ENCODE data around the gene POLR3E. TPM values are rescaled to one million over a fixed set of nuclear protein-coding genes. Genes with fewer than 3 reads are reported as not detected.

The POLR3E gene
- total RNA-seq, 1 experiment from 2014 or later = 73.5 TPM

DNA sequence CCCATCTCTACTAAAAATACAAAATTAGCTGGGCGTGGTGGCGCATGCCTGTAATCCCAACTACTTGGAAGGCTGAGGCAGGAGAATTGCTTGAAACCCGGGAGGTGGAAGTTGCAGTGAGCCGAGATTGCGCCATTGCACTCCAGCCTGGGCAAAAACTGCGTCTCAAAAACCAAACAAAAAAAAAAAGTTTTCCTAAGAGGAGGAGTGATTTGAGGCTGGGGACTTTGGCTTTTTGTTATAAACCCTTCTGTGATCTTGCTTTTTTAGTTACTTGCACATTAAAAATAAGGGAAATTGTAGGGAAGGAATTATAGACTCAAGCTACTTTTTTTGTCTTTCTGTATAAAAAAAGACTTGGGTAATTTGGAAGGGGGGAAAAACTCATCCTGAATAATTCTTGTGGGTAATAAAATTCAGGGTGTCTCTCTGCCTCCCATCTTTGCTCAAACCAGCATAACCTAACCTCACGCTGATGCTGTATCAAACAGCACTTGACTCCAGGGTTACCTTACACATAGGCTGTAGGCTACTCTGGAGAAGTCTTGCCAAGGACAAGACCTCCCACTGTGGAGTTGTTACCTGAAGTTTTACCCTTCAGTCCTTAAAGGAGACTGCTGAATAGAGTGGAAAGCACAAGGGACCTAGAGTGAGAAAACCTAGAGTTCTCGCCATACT, 78.9 kb downstream of the POLR3E start:
- ATAC-seq (no peak), DNase-seq (ENCODE audit: low spot score) (no peak)
- ChIA-PET POLR2A (interaction anchor here (1.5 kb wide), 1 partner anchor 11 kb away, joined by 12 read pairs; no protein-coding TSS in a partner anchor), CTCF (interaction anchor here (1.0 to 1.1 kb wide), 2 partner anchors 1076 to 1217 kb away, joined by 3 to 4 read pairs; no protein-coding TSS in a partner anchor)
- H3K9me3 Mint-ChIP-seq = no peaks in the 10 kb centered on the region
- H3K4me1 Mint-ChIP-seq = peaks cover 39% of the 10 kb centered on the region
- no peak overlapping the region for H3K27ac Mint-ChIP-seq
- H3K4me3 Mint-ChIP-seq = peak overlapping the region; percentile 90
- H3K27me3 Mint-ChIP-seq (ENCODE audit: low read depth) = peaks cover 16% of the 10 kb centered on the region
- no peak for TF ChIP-seq TP53 (CRISPR knock-in tag; IDR thresholded peaks at IDR 0.05)
- TF ChIP-seq CREB1 (CRISPR knock-in tag; IDR thresholded peaks at IDR 0.05) = no peak
- no peak for TF ChIP-seq MXD4 (CRISPR knock-in tag; IDR thresholded peaks at IDR 0.05; ENCODE audit: borderline replicate concordance)
- TF ChIP-seq NR1H2 (CRISPR knock-in tag; IDR thresholded peaks at IDR 0.05) = no peak
- no peak for TF ChIP-seq CREM (CRISPR knock-in tag; IDR thresholded peaks at IDR 0.05)
- TF ChIP-seq, protein P1, sequence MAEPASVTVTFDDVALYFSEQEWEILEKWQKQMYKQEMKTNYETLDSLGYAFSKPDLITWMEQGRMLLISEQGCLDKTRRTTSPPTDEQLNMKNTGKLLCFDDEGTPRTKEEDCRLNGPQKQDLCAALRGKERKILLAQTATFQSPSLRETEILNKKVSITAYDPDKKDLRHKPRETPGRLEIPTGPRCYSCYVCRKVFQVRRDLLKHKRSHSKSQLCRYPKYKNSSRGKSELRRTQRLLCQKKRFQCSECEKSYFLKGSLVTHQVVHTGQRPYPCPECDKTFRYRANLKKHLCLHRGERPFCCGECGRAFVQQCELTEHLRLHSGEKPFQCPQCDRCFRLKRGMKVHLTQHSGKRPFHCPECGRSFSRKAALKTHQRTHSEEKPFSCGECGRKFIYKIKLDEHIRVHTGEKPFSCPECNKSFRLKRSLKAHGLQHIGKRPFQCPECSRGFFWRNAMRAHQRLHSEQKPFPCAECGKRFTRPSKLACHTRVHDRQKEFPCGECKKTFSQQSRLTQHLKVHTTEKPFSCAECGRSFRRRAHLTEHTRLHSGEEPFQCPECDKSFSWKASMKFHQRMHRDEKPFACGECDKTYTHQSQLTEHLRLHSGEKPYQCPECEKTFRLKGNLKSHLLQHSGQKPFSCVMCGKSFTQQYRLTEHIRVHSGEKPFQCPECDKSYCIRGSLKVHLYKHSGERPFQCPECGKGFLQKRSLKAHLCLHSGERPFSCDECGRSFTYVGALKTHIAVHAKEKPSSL (CRISPR knock-in tag; conservative IDR thresholded peaks at IDR 0.05) = no peak
- TF ChIP-seq FOXK1 (CRISPR knock-in tag; IDR thresholded peaks at IDR 0.05) = no peak
- TF ChIP-seq FOXP1 (CRISPR knock-in tag; IDR thresholded peaks at IDR 0.05; ENCODE audit: borderline replicate concordance) = no peak
- no peak for TF ChIP-seq TEAD1 (CRISPR knock-in tag; IDR thresholded peaks at IDR 0.05)
- TF ChIP-seq, protein P2, sequence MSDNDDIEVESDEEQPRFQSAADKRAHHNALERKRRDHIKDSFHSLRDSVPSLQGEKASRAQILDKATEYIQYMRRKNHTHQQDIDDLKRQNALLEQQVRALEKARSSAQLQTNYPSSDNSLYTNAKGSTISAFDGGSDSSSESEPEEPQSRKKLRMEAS (CRISPR knock-in tag; IDR thresholded peaks at IDR 0.05) = no peak
- TF ChIP-seq PRRX2 (CRISPR knock-in tag; IDR thresholded peaks at IDR 0.05) = no peak
- TF ChIP-seq ELF4 (CRISPR knock-in tag; IDR thresholded peaks at IDR 0.05; ENCODE audit: low read depth) = no peak
- H3K36me3 Mint-ChIP-seq = peaks cover 7% of the 10 kb centered on the region

DNA sequence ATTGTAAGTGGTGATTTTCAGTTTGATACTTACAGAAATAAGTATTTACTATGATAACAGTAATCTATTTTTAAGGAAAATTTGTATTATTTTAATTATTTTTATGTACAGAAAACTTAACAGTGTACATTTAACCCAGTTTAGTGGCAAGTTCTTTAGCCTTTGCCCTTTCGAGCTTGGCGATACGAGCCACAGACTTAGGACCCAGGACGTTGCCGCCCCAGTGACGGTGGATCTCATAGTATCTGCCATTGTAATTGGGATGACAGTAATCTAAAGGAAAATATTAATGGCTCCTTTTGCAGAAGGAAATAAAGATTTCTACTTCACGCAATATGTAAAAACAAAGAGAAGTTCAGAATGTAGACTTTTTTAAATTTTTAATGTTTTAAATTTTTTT, 82.4 kb downstream of the POLR3E start:
- Mint-ChIP-seq H3K27ac (no peak overlapping the region), H3K27me3 (ENCODE audit: low read depth) (peaks cover 13% of the 10 kb centered on the region), H3K4me1 (peaks cover 13% of the 10 kb centered on the region), H3K36me3 (no peaks in the 10 kb centered on the region), H3K9me3 (no peaks in the 10 kb centered on the region), H3K4me3 (no peak overlapping the region)
- ATAC-seq (no peak), DNase-seq (ENCODE audit: low spot score) (no peak)
- CTCF ChIA-PET = interaction anchor here (0.6 kb wide), 1 partner anchor 1038 kb away, joined by 3 read pairs; no protein-coding TSS in a partner anchor
- TF ChIP-seq RELA (CRISPR knock-in tag; IDR thresholded peaks at IDR 0.05; ENCODE audit: borderline replicate concordance) (no peak), ZNF317 (CRISPR knock-in tag; IDR thresholded peaks at IDR 0.05; ENCODE audit: borderline replicate concordance, low read depth) (peak; percentile 72; the same call in 1 of the 2 replicates)
- TF ChIP-seq, protein P3, sequence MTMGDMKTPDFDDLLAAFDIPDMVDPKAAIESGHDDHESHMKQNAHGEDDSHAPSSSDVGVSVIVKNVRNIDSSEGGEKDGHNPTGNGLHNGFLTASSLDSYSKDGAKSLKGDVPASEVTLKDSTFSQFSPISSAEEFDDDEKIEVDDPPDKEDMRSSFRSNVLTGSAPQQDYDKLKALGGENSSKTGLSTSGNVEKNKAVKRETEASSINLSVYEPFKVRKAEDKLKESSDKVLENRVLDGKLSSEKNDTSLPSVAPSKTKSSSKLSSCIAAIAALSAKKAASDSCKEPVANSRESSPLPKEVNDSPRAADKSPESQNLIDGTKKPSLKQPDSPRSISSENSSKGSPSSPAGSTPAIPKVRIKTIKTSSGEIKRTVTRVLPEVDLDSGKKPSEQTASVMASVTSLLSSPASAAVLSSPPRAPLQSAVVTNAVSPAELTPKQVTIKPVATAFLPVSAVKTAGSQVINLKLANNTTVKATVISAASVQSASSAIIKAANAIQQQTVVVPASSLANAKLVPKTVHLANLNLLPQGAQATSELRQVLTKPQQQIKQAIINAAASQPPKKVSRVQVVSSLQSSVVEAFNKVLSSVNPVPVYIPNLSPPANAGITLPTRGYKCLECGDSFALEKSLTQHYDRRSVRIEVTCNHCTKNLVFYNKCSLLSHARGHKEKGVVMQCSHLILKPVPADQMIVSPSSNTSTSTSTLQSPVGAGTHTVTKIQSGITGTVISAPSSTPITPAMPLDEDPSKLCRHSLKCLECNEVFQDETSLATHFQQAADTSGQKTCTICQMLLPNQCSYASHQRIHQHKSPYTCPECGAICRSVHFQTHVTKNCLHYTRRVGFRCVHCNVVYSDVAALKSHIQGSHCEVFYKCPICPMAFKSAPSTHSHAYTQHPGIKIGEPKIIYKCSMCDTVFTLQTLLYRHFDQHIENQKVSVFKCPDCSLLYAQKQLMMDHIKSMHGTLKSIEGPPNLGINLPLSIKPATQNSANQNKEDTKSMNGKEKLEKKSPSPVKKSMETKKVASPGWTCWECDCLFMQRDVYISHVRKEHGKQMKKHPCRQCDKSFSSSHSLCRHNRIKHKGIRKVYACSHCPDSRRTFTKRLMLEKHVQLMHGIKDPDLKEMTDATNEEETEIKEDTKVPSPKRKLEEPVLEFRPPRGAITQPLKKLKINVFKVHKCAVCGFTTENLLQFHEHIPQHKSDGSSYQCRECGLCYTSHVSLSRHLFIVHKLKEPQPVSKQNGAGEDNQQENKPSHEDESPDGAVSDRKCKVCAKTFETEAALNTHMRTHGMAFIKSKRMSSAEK (CRISPR knock-in tag; IDR thresholded peaks at IDR 0.05; ENCODE audit: borderline replicate concordance) = no peak
- POLR2A ChIA-PET = no interaction called here

DNA sequence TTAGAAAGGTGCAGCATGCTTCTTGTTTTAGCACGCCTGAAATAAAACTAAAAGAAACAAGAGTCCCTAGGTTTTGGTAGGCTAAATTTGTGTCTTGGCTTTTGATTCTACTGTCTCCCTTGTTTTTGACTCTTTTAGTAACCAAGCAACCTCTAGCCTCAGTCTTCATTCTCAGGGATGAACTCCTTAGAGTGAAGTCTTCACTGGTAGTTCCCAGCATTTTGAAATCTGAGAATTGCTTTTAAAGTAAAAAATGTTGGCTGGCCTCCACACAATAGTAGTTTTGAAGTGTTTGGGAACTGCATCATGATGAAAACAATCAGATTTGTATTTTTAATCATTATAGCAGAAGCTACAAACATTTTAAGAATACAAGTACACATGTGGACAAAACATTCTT, 83.3 kb downstream of the POLR3E start:
- Mint-ChIP-seq H3K4me3 (no peak overlapping the region), H3K27me3 (ENCODE audit: low read depth) (peaks cover 9% of the 10 kb centered on the region), H3K4me1 (peaks cover 9% of the 10 kb centered on the region), H3K9me3 (no peaks in the 10 kb centered on the region), H3K27ac (no peak overlapping the region), H3K36me3 (no peaks in the 10 kb centered on the region)
- POLR2A ChIA-PET = no interaction called here
- TF ChIP-seq, protein P4, sequence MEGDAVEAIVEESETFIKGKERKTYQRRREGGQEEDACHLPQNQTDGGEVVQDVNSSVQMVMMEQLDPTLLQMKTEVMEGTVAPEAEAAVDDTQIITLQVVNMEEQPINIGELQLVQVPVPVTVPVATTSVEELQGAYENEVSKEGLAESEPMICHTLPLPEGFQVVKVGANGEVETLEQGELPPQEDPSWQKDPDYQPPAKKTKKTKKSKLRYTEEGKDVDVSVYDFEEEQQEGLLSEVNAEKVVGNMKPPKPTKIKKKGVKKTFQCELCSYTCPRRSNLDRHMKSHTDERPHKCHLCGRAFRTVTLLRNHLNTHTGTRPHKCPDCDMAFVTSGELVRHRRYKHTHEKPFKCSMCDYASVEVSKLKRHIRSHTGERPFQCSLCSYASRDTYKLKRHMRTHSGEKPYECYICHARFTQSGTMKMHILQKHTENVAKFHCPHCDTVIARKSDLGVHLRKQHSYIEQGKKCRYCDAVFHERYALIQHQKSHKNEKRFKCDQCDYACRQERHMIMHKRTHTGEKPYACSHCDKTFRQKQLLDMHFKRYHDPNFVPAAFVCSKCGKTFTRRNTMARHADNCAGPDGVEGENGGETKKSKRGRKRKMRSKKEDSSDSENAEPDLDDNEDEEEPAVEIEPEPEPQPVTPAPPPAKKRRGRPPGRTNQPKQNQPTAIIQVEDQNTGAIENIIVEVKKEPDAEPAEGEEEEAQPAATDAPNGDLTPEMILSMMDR (IDR thresholded peaks at IDR 0.05) = no peak
- TF ChIP-seq NR3C1 (CRISPR knock-in tag; conservative IDR thresholded peaks at IDR 0.05; ENCODE audit: low read depth) = no peak
- TF ChIP-seq TCF7 (CRISPR knock-in tag; IDR thresholded peaks at IDR 0.05; ENCODE audit: low read depth) = no peak
- no peak for TF ChIP-seq NR1H2 (CRISPR knock-in tag; IDR thresholded peaks at IDR 0.05)
- TF ChIP-seq, protein P5, sequence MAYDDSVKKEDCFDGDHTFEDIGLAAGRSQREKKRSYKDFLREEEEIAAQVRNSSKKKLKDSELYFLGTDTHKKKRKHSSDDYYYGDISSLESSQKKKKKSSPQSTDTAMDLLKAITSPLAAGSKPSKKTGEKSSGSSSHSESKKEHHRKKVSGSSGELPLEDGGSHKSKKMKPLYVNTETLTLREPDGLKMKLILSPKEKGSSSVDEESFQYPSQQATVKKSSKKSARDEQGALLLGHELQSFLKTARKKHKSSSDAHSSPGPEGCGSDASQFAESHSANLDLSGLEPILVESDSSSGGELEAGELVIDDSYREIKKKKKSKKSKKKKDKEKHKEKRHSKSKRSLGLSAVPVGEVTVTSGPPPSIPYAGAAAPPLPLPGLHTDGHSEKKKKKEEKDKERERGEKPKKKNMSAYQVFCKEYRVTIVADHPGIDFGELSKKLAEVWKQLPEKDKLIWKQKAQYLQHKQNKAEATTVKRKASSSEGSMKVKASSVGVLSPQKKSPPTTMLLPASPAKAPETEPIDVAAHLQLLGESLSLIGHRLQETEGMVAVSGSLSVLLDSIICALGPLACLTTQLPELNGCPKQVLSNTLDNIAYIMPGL (CRISPR knock-in tag; IDR thresholded peaks at IDR 0.05) = no peak
- ATAC-seq (no peak), DNase-seq (ENCODE audit: low spot score) (no peak)
- CTCF ChIA-PET = no interaction called here

Measured in WTC11 (cell line).